ENCODE results near the gene STX4.

The STX4 gene, protein sequence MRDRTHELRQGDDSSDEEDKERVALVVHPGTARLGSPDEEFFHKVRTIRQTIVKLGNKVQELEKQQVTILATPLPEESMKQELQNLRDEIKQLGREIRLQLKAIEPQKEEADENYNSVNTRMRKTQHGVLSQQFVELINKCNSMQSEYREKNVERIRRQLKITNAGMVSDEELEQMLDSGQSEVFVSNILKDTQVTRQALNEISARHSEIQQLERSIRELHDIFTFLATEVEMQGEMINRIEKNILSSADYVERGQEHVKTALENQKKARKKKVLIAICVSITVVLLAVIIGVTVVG

DNA sequence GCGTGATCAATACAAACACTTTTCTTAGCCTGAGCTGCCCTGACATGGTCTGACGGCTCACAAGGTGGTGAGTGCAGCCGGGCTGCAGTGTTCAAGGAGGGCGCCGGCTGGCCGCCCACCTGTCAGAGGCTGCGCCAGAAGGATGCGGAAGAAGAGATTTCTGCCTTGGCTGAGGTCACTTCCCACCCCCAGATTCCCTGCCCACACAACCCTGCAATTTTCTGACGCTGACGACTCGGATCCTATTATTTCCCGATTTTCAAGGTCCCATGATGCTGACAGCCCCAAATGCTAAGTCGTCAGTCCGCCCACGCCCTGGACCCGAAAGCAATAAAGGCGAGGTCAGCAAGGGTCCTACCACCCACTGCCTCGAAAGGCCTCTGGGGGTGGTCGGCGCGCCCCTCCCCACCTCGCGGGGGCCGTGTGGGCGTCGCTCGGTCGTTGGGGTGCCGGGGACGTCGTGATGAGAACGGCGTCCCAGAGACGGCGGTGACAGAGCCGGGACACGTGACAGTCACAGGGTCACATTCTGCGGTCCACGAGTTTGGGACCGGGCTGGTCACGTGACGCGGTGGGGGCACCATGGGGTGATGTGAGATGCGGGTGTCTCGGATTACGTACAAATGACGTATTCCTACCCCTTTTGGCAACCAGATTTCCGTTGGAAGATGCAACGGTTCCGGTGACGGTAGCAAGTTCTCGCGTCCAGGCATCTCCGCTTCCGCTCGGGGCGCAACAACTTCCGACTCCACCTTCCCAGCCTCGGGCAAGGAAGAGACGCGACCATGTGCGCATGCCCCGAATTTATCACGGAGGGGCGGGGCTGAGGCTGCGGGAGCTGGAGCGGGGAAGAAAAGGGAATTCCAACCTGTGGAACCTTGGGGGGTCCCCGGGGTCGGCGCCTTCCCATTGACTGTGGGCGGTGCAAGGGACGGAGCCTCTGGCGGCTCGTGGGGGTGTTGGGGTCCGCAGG lies at the start of gene STX4:
STX4 (plus strand) TSS at position 823 of the 973 bp plus-strand sequence. CDS start 248 bp downstream, outside the sequence.
- DNase-seq = peak; percentile 99

DNA sequence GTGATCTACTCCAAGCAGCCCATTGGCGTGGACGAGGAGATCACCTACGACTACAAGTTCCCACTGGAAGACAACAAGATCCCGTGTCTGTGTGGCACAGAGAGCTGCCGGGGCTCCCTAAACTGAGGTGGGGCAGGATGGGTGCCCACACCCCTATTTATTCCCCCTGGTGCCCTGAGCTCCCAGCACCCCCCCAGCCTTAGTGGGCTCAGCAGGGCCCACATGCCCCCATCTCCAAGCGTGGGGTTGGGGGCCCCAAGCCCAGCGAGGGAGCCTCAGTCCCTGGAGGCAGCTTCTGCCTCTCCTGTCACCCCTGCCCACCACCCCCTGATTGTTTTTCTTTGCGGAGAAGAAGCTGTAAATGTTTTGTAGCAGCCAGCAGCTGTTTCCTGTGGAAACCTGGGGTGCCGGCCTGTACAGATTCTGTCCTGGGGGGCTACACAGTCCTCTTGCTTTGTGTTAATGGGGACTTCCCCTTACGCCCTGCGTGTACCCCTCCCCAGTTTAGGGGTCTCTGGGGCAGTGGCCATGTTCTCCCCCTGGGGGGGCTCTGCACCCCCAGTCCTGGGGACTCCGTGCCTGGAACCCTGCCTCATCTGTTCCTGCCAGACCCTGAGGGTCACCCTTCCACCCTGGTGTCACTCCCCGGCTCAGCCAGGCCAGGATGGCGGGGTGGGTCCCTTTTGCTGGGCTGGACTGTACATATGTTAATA lies 49.3 kb upstream of the STX4 start:
- DNase-seq = no peak

DNA sequence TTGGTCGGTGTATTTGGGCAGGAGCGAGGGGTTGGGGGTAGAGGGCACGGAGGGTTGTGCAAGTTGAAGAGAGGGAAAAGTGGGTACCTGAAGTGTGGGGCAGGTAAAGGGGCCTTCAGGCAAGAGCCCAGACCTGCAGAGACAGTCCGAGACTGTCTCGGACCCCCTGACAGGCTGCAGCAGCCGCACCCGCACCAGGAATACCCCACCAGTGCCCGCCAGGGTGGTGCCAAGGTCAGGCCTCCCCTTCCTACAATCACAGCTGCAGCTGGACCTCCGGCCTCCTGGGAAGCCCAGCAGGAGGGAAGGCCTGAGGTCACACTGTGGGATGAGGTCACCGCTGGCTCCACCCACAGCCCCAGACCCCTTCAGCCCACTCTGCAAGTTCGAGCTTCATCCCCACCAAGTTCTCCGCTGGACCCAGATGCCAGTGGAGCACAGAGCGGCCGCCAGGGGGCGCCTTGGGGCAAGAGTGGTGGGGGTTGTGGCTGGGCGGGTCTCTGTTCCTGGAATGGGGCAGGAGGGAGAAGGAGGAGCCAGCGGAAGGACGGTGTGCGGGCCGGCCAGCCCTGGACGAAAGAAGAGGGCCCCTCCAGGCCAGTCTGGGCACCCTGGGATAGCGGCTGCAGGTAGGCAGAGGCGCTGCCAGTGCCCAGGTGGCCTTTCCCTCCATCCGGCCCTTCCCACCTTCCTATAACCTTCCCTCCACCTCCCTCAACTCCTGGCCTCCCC lies 48.5 kb upstream of the STX4 start, which contains the start of gene HSD3B7:
HSD3B7 (plus strand) TSS at position 539 of the 732 bp plus-strand sequence. CDS start 452 bp downstream, outside the sequence.
- DNase-seq = peak; percentile 71

DNA sequence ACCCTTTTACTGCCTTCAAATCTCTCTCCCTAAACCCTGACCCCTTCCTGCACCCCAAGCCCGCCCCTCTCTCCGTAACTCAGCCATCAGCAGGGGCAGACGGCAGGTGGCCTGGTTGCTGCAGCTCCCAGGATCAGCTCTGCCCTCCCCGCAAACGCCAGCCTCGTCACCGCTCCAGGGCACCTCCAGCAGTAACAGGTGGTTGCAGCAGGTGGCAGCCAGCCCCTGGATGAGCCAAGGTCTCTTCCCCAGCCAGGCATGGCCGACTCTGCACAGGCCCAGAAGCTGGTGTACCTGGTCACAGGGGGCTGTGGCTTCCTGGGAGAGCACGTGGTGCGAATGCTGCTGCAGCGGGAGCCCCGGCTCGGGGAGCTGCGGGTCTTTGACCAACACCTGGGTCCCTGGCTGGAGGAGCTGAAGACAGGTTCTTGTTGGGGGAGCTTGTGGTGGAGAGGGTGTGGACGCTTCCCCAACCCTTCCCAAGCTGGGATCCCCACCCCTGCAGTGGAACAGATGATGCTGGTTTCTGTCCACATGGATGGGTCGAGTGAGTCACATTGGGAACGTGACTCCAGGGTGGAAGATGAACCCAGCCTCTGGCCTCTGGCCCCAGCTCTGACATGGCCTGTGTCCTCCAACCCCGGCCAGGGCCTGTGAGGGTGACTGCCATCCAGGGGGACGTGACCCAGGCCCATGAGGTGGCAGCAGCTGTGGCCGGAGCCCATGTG lies 47.8 kb upstream of the STX4 start:
- DNase-seq = no peak

DNA sequence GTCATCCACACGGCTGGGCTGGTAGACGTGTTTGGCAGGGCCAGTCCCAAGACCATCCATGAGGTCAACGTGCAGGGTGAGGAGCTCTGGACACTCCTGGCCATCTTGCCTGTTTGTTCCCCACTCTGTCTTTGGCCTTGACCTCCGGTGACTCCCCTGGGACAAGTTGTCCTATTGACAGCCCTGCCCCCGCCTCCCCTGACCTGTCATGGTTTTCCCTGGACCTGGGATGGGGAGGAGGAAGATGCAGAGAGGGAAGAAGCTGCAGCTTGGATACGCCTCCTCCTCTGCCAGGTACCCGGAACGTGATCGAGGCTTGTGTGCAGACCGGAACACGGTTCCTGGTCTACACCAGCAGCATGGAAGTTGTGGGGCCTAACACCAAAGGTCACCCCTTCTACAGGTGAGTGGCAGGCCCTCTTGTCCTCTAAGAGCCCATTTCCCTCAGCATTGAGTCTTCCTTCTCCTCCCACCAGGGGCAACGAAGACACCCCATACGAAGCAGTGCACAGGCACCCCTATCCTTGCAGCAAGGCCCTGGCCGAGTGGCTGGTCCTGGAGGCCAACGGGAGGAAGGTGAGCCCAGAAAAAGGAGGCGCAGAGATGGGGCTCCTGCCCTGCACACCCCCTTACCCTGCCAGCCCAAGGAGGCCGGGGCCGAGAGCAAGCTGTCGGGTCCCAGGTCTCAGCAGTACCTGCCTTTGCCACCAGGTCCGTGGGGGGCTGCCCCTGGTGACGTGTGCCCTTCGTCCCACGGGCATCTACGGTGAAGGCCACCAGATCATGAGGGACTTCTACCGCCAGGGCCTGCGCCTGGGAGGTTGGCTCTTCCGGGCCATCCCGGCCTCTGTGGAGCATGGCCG lies 47.0 kb upstream of the STX4 start:
- no peak for DNase-seq

DNA sequence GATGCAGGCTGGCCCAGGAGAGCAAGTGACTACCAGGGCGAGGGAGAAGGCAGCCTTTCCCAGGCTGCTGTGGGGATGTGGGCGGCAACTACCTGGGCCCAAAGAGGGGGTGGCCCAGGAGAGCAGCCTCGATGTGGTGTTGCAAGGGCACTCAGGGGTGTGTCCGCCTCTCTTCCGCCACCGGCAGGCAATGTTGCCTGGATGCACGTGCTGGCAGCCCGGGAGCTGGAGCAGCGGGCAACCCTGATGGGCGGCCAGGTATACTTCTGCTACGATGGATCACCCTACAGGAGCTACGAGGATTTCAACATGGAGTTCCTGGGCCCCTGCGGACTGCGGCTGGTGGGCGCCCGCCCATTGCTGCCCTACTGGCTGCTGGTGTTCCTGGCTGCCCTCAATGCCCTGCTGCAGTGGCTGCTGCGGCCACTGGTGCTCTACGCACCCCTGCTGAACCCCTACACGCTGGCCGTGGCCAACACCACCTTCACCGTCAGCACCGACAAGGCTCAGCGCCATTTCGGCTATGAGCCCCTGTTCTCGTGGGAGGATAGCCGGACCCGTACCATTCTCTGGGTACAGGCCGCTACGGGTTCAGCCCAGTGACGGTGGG lies 45.7 kb upstream of the STX4 start:
- no peak for DNase-seq

DNA sequence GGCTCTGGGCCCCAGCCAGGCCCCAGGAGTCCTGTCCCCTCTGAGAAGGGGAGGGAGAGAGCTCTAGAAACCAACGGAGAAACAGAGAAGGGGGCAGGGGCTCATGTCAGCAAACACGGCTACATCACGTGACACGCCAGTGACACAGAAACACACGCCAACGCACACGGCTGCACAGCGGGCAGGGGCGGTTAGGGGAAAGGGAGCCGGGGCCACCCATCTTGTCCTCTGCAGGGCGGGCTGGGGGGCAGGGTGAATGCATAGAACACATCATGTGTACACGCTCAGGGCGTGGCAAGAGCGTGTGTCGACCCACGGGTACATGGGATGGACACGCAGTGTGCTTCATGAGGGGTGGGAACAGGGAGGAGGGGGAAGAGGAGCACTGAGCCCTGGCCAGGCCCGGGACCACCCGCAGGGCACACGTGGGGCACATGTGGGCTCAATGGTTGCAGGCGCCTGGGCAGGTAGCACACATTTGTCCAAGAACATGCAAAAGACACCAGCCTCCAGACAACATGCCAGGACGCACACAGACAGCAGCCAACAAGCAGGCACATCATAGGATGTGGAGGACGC lies 43.8 kb upstream of the STX4 start:
- no peak for DNase-seq

DNA sequence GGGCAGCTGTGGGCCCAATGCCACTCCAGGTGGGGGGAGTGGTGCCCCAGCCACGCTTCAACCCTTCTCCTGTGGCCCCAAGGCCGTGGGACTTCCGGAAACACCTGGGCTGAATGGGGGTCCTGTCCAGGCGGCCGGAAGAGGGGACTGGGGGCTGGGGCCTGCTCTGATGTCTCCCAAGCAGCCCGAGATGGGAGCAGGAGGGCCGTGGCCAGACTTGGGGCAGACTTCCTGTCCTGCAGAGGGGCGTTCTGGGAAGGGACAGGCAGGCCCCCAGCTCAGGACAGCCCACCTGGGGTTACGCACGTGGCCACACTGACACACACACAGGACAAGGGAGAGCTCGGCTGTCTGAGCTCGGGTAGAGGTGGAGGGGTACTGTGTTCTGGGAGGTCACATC lies 43.3 kb upstream of the STX4 start:
- DNase-seq = no peak

DNA sequence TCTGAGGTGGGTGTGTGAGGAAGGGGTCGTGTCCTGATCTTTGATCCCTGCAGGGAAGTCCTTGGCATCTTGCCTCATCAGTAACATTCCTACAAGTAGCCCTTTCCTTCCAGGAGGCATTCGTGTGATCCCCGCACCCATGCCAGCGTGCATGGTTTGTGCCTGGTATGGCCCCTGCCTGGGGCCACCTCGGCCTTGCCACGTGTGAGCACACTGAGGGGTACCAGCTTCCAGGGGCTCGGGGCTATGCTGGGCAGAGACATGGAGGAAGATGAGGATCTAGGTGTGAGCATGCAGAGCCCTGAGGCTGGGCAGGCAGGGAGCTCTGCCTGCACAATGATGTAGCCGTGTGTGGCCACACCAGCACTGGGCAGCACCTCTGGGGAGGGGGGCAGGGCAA lies 42.3 kb upstream of the STX4 start:
- no peak for DNase-seq

DNA sequence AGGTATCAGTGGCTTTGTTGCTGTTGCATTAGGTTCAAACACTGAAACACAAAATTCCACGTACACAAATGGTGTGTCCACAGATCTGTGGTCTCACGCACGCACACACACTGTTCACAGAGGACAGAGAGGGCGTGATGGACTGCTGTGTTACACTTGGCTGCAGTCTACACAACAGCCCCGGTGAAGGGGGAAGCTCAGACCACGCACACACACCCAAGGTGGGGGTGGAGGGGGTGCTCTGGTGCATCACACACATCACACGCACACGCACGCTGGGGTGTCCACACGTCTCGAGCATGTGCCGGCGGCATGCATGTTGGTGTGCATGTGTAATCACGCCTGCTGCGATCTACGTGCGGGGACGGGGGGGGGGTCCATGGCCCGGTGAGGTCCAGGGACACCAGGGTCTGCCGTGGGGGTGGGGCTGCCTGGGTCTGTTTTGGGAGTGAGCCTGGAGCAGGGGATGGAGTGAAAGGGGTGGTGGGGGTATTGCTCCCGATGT lies 41.0 kb upstream of the STX4 start:
- no peak for DNase-seq

DNA sequence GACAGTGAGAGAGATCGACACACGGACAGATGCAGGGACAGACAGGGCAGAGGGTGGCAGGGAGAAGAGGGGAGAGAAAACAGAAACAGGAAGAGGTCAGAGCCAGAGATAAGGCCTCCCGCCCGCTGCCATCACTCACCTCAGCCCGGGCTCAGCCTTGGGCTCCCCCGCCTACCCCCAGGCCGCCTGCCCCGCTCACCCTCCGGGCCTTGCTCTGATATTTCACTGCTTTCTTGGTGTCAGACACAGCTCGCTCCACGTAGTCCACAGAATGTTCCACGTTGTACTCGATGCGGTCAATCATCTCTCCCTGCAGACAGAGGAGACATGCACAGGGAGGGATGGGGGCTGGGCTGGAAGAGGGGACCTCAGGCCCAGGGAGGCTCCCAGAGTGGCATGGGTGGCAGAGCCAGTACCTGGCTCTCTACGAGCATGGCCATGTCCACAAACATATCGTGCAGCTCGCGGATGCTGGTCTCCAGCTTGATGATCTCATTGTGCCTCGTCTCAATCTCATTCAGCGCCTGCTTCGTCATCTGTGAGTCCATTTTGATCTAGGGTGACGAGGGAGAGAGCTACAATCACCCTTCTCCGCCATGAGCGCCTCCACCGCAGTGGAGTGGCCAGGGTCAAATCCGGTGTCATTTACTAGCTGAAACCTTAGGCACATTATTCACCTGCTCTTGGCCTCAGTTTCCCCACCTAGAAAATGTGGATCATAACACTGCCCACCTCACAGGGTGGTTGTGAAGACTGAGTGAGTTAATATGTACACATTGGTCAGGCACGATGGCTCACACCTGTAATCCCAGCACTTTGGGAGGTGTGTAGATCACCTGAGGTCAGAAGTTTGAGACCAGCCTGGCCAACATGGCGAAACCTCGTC lies 40.2 kb upstream of the STX4 start:
- no peak for DNase-seq

DNA sequence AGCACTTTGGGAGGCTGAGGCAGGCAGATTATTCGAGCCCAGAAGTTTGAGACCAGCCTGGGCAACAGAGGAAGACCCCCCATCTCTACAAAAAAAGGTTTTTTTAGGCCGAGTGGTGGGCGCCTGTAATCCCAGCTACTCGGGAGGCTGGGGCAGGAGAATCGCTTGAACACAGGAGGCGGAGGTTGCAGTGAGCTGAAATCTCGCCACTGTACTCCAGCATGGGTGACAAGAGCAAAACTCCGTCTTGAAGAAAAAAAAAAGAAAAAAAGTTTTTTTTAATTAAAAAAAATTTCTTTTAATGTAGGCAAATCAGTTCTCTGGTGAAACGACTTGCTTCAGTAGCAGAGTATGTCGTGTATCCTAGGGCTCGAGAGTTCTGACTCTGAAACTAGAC lies 37.4 kb upstream of the STX4 start:
- DNase-seq = no peak

DNA sequence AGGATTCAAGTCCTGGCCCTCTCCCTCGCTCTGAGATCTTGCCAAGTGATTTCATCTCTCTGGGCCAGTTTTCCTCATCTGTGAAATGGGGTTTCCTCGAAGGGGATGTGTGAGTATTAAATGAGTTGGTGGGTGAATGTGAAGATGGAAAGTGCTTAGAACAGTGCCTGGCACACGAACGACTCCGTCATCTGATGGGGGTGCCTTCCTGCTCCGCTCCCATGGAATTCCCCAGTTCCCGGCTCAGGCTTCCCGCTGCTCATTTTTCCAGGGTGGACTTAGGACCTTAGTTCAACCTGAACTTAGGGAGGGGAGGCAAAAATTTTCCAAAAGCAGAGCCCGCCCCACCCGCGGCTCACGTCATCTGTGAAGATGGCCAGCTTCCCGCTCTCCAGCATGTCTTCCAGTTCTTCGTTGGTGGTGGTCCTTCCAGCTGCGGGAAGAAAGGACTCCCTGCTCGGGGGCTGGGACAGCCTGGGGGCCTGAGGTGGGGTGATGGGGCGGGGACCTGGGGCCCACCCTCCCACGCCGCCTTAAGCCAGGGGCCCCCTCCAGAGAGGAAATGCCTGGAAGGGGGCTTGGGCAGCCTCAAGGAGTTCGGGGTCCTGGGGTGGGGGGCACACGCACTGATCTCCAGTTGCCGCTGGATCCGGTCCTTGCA lies 36.9 kb upstream of the STX4 start:
- no peak for DNase-seq

DNA sequence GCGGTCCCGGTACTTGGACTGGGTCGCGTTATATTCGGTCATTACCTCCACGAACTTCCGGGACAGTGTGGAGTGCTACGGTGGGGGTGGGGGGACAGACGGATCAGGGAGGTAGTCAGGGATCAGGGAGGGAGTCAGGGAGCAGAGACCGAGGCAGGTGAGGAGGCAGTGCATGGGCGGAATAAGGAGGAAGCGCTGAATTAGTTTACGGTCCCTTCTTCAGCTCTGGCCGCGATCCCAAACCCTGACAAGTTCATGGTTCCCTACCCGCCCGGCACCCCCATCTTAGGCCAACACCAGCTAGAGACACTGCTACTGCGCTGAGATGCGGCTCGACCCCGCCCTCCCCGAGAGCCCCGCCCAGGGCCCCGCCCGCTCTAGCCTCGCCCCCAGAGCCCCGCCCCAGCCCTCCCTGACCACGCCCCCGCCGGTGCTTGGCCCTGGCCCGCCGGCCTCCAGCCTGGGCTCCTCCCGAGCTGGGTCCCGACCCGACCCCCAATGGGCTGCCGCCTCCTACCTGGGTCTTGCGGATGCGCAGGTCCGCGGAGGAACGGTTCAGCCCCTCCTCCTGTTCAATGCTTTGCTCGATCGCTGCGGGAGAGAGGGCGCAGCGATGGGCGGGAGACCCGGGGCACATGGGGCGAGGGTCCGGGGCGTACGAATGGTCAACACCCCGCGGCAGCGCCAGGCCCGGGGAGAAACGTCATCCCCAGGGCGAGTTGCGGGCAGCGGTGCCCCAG lies 36.2 kb upstream of the STX4 start:
- DNase-seq = peak; percentile 82

DNA sequence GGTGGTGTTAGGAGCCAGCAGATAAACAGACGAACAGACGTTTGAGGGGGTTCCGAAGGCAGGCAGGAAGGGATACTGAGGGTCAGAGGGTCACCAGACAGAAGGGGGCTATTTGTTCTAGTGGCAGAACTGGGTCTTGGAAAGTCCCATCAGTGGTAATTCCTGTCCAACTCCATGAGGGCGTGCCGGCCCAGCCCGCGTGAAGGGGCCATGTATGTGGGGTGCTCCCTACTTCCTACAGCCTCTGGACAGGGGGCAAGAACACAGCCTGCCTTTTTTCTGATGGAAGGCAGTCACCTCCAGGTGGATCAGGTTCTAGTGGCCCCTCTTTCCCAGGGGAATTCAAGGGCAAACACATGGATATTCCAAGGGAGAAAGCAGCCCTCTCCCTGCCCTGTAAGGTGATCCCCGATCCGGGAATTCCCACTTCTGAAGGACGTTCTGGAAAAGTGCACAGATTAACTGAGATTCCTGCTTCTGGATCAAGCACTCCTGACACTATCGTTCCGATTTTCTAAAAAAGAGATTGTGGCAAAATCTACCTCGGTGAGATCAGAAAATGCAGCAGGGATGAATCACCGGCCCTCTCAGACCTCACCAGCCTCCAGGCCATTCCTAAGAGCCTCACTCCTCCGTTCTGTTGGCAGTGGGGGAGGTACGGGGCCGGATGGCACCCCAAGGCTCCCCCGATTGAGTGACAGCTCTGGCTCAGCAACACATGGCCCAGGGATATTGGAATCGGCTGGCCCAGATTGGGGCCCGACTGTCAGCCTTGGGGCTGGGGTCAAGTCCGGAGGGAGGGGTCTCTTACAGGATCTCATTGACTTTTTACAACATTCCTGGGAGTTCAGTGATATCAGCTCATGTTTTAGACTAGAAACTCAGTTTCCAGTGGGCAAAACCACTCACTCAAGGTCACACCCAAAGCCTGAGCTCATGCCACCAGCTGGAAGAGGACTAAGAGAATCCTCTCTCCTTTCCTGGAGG lies 35.3 kb upstream of the STX4 start:
- DNase-seq = no peak
